NT2/D1 (cell line): ENCODE data around the gene DLL1.

Experiments
- YY1 ChIP-seq: IDR thresholded peaks from 2 replicates; pipeline ENCODE4 v1.6.1; 2011; ENCODE audit not compliant: insufficient read length, insufficient read depth
- ZNF274 ChIP-seq: IDR thresholded peaks from 2 replicates; pipeline ENCODE4 v1.6.1; 2011; ENCODE audit warnings: mild to moderate bottlenecking, low read depth, low read length

- TF ChIP-seq YY1 (no peak), ZNF274 (no peak)
These were observed 19.0 kb downstream of the DLL1 start for GRCh38 chr6:170271771-170272314.
